ENCODE results near the gene HDAC9.

Gene HDAC9

DNA sequence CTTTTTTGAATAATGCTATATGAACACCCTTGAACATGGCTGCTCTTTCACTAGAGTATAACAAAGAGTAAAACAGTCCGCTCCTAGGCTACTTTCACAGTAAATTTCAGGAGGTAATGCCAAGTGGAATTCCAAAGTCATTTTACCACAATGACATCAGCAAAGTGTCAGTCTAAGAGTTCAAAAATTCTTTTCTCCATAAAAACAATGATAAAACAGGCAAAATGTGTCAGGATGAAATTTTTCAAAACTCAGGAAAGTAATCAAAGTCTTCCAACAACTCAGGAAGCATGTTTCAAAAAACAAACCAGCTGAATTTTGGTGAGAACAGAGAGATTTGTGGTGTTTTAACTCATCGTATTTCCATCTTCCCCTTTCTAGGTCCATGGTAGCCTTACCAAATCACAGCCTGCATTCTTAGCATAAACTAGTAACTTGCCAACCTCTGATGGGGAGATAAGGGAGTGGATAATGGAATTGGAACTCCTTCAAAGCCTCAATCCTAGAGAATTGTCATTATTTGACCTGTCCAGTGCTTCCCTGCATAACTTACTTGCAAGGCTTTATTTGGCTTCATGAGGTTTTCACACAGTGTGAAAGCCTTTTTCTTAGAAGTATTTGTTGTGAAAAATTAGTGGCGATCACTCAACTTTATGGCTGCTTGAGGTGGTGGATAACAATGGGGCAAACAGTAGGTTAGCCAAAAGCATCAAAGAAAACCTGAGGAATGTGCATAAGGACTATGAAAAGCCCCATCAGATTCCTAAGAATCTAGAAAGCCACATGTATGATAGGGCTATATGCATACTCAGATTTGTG is 302.7 kb downstream of the HDAC9 start:
- no peak for DNase-seq

DNA sequence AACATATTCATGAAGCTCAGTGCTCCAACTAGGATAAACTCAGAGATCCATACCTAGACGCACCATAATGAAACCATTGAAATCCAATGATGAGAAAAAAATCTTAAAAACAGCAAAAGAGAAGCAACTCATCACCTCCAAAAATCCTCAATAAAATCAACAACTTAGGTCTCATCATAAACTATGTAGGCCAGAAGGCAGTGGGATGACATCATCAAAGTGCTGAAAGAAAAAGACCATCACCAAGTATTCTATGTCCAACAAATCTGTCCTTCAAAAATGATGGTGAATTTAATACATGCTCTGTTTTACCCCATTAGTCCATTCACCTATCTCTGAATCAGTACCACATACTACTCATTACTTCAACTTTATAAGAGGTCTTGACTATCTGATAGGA is 304.4 kb downstream of the HDAC9 start:
- DNase-seq = no peak

DNA sequence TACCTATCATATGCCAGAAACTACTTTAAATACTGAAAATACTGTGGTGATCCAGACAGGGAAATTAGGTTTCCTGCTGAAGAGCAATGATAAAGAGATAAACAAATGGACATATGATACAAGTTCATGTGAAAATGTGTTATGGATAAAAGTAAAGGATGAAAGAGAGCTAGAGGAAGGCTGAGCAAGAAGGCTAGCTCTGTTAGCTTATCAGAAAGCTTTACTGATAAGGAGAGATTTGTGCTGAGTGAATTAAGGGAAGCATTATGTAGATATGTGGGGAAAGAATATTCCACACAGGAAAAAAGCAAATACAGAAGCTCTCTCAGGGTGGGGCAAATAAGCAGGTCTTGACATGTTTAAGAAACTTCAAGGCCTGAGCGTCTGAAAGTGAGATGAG is 308.4 kb downstream of the HDAC9 start:
- DNase-seq = no peak

DNA sequence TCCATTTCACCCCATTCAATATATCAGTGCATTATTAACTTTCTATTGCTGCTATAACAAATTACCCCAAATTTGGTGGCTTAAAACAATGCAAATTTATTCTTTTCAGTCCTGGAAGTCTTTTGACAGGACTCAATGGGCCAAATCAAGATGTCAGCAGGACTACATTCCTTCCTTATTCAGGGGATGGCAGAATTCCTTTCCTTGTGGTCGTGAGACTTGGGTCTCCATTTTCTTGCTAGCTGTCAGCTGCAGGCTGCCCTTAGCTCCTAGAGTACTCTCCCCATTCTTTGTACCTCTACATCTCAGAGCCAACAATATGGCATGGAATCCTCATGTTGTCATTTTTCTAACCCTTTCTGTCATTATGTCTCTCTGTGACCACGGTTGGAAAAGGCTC is 310.6 kb downstream of the HDAC9 start:
- no peak for DNase-seq

DNA sequence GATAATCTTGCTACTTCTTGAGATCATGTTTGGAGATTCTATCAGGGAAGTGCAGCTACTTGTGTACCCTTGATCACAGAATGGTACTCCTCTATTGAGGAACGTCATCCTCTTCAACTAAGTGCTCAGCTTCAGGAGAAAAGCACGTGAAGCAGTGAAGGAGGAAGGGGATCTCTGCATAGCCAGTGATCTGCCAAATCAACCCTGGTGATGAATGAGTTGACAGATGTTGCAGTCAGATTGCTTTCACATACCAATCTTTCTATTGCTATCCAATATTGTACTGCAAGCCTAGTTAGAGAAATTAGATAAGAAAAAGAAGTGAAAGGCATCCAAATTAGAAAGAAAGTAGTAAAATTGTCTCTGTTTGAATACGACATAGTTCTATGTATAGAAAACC is 312.5 kb downstream of the HDAC9 start:
- DNase-seq = no peak

DNA sequence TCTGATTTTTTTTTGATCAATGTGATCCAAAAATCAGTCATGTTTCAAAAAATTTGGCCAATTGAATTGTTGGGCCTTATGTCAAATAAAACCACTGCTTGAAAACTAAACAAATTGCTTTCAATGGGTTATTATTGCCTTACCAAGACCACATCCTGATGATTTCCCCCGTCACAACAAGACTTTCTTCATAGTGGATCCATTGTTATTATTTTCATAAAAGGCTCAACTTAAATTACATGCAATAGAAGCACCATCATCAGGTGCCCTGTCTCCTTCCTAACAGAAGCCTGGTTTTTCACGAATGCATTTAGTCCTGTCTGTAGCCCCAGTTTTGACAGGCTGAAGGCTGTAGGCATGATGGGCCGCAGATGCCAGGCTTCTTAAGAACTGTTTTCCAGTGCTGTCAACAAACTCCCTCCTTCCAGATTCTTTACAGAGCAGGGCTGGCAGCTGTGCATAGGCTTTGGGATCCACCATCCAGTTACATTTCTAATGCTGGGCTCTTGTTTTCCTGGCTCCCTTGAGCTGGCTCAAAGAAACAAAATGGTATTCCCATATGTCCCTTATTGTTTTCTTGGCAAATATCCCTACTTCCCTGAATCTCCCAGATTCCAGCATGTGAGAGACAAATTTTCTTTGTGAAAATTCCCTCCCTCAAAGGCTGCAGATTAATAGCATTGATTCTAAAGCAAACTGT is 319.9 kb downstream of the HDAC9 start:
- DNase-seq = no peak

DNA sequence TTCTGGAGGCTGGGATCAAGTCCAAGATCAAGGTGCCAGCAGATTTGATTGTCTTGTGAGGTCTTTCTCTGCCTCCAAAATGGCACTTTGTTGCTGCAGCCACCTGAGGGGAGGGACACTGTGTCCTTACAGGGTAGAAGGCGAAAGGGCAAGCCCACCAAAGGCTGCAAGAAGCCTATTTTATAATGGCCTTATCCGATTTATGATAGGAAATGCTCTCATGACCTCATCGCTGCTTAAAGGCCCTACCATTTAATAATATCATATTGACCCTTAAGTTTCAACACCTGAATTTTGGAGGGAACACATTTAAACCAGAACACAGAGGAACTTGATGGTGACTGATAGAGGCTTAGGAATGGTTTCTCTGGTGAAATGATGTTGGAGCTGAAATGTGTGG is 325.4 kb downstream of the HDAC9 start:
- DNase-seq = no peak

DNA sequence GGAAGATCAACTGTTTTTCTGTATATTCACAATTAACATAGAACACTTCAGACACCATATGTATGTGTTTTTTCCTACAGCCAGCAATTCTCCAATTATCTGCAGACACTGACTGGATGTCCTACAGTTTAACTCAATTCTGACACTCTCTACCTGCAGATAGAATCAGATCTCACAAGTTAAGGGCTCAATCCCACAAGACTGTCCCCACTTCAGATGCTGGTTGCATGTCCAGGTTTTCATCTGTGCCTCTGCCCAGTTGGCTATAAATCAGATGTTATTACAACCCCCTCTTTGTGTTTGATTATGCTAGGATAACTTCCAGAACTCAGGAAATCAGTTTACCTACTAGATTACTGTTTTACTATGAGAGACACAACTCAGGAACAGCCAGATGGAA is 326.0 kb downstream of the HDAC9 start:
- DNase-seq = no peak

DNA sequence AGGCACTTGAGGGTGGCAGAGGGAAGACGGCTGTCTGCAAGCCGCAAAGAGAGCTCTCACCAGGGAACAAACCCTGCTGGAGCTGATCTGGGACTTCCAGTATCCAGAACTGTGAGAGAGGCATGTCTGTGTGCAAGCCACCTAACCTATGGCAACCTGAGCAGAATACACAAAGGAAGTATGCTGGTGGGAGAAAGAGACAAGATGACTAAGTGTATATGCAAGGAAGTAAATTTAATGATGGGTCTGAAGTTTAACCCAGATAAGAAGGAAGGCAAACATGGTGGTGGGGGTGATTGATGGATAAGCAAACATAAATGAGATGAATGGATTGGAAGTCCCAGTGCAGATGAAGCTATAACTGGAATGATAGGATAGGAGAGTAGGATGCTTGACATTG is 328.6 kb downstream of the HDAC9 start:
- no peak for DNase-seq

DNA sequence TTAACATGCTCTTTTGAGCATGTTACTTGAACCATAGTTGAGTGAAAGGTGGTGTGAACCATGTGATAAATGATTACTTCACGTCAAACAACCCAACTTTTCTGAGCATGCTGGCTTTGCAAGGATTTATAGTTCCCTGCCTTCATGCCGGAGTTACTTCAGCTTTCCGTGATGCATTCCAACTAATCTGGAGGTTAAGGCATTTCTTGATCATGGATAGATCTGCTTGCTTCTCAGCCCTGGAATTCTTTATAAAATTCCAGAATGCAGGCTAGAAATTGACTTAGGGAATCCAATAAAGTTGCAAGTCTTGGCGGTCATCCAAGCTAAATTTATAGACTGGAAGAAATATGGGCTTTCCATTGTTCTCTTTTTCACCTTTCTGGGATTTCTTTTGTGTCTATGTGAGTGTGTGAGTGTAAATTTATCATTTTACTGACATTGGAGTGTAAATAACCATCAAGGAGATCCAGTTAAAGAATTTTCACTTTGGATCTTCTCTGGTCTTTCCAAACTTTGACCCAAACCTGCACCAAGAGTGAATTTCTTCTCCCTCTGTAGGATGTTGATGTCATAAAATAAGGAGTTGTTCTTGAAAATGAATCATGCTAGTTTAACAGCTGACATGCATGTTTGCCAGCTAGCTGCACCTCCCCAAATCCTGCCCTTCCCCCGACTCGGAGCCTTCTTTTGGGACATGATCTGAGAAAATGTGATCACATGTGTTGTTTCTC is 332.9 kb downstream of the HDAC9 start:
- DNase-seq = no peak

DNA sequence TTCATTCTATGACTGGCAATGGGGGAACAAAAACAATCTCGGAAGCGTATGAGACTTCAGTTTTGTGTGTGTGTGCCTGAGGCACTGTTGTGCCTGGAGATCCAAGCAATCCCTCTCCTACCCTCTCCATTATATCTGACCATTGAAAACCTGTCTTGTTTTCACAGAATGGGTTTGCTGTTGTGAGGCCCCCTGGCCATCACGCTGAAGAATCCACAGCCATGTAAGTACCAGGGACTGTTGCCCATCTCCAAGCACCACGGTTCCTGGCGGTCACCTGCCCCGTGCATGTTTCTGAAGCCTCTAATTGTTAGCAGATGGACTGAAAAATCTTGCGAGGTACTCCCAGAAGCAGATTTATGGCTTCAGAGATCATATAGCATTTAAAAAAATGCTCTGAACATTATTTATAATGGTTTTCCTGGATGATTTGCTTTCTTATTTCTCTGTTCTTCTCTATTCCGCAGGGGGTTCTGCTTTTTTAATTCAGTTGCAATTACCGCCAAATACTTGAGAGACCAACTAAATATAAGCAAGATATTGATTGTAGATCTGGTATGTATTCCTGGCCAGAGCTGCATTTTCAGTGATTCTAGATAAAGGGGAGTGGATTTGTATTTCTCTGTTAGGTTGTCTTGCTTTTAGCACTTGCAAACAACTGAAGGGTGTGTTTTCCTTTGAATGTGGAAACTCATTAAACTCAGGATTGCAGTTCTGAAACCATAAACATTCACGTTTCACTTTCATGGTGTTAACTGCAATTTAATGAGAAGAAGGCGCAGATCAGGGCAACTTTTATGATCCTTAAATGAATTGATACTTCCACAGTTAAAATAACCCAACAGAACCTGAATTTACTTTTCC is 333.7 kb downstream of the HDAC9 start:
- DNase-seq = no peak

DNA sequence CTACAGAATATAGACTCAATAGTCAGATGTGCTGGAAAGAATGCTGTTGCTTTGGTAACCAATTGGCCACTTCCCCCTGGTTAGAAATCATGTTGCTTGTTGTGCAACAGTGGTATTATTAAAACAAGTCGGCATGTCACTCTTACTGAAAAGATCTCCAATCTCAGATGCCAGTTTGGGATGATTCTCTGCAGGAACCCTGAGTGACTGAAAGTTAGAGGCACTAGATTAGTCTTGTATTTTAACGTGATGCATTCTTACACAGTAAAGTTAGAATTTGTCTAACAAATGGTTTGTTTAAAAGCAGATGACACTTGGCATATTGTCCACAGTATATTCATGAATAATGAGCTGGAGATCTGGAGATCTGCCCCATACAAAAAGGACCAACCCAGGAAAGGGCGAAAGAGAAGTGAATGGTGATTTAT is 334.3 kb downstream of the HDAC9 start:
- peak; percentile 24 to 33 for DNase-seq

DNA sequence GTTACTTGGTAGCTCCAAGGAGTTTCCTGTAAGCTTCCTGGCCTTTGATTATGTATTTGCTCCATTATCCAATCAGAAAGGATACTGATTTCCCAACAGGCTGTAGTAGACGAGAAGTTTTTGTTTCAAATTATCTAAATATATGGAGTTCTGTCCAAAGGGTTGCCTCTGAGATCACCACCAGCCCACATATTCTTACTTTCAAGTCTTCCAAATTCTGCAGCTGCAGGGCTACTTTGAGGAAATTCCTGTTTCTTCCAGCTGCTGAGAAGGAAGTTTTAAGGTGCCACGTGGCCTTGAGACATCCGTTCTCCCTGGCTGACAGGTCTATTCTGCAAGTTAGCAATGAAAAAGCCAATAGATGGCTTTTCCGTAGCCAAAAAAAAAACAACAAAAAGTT is 335.9 kb downstream of the HDAC9 start:
- peak in 1 of 2 donors; percentile 16 for DNase-seq

DNA sequence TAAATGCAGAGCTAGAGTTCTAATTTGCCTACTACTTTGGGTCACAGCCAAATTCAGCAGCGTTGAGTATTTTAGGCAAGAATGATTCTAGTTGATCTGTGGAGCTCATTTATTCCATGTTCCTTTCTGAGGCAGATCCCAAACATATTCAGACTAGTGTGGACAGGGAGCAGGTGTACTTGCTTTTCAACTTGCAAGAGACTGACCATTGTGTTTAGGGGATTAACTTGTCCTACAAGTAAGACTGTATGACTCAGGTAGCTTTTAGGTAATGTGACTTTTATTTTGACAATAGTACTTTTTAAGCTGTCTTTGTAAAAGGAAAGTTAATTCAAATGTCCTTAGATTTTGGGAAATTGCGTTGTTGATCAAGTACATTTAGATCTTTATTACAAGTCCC is 336.4 kb downstream of the HDAC9 start:
- no peak for DNase-seq

DNA sequence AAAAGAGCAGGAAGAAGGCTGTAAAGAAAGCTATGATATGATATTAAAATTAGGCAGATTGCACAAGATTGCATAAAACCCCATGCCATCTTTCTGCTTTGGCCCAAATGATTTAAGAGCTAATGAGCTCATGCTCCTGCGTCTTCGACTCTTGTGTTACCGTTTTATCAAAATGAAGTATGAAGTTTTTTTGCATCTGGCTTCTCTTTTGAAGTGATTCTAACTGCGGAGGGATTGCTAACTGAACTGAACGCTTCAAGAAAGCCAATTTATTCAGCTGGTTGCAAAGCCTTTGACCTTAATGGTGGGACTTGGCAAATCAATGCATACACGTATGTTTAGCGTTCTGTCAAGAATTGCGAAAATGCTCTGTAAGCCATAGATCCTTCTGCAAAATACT is 339.0 kb downstream of the HDAC9 start:
- DNase-seq = no peak

DNA sequence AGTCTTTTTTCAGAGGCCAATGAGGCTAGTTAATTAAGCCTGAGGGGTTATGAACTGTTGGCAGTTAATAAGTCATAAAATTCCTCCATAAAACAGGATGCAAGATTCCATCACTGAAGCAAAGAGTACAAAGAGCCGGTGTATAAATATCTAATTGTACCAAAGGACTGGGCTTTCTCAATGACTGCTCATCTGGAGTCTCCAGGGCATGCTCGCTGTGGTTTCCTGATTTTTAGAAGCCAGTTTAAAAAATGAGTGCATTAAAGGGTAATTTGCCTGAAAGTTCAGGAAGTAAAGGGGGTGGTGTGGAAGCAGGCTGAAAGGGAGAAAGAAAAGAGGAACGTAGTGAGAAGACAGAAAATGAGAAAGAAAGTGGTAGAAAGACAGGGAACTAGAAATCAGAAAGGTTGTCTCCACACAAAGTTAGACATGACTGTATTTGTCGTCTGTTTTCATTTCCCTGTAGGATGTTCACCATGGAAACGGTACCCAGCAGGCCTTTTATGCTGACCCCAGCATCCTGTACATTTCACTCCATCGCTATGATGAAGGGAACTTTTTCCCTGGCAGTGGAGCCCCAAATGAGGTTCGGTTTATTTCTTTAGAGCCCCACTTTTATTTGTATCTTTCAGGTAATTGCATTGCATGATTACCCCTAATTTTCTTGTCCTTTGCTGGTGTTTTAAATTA is 339.6 kb downstream of the HDAC9 start:
- peak in 1 of 2 donors; percentile 14 for DNase-seq

DNA sequence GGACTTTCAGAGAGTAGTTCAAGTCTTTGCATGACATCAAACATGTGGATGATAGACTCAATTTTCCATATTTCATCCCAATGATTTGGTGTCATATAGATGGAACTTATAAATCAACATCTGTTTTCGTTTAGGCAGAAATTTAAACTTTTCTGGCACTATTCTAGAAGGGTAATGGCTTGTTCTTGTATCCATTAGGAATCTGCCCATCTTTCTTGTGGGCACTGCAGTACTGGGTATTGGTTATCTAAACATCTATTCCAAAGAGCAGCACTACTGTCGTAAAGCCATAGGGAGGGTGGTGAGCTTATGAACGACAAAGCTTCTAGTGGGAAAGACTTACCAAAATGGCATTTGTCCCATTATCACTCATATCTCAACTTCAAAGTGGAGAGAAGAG is 348.4 kb downstream of the HDAC9 start:
- DNase-seq = no peak

DNA sequence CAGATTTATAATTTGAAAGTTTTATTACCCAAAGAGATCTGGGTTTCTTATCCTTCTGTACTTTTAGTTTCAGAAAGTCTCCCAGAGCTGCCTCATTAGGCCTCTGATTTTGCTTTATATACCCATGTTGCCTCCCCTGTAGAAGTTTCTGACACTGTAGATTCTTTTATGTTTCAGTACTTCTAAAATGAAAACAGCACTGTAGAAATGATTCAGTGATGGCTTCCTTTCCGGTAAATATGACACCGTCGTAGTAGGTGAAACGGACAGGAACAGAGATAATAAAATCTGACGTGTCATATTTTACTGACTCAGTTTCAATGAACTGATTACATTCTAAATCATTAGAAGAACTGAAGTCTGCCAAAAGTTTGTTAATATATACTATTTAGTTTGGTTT is 349.2 kb downstream of the HDAC9 start:
- no peak for DNase-seq

DNA sequence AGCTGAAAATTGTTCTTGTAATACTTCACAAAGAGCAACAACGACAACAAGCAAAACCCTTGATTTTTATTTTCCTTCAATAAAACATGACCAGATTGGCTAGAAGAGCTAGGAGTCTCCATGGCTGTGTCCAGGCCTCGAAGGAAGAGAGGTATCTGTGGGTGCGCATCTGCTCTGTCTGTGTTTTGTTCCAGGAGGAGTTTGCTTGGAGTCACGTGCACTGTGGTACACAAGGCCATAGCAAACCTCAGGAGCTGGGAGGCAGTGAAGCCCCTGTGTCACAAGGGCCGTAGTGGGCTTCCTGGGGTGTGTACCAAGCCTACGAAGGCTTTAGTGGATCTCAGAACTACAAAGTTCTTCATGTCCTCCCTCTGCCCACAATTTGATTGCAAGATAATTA is 350.2 kb downstream of the HDAC9 start:
- no peak for DNase-seq

DNA sequence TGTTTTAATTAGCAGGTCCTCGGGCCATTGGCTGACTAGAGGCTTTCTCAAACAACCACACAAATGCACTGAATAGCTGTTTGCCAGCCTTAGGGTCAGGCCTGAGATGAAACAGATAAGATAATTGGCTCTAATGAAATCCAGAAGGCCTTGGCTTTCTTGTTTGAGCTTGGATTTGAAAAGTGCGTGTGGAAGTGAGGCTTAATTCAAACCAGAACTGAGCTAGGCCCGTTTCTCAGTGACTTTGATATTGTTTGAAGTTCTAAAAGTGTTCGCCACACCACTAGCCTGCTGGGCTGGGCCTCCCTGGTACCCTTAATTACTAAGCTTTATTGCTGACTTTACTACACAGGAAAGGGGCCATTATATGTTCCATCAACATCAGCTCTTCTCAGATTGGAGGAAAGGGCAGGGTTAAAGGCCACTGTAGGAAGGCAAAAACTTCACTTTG is 351.2 kb downstream of the HDAC9 start:
- no peak for DNase-seq

DNA sequence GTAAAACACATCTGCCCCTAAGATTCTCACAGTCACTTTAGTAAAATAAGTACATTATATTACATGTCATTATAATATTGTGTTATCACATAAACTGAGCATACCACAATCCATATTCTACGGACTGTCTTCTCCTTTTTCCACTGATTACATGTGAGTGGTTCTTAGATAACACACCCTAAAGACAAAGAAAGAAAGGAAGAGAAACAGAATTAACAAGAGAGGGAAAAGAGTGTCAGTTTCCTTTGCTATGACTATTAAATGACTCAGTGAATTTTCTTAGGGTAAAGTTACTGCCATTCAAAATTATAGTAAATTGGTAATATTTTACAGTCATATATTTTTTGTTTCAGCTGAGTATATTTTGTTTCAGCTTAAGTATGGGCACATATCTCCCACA is 353.6 kb downstream of the HDAC9 start:
- no peak for DNase-seq

DNA sequence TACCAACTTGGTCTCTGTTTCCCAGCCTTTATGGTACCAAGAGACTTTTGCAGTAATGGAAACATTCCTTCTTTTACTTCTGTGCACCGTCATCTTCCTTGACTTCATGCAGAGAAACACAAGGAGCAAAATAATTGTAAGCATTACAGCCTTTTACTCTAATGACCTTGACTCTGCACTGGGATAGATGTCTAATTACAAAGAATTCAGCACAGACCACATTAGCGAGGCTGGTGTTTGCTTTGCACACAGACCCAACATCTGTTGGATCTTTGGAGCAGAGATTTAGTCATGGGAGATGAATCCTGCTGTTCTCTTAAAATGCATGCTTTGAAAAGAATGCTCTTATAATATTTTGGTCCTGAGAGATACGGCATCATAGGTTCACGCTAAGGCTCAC is 360.2 kb downstream of the HDAC9 start:
- no peak for DNase-seq

Data from inflammatory macrophage (primary cell).